GM23248 (cell line): Measurements from ENCODE around the gene GRK2.

Source experiments
- EZH2 ChIP-seq: fragments of 200-600 bp; sonication (generic); IDR thresholded peaks from 2 replicates; pipeline ENCODE4 v1.6.1; 2018; ENCODE audit warnings: antibody characterized with exemption, mild to moderate bottlenecking; ENCODE audit not compliant: insufficient read depth, poor library complexity, severe bottlenecking
- EZH2phosphoT487 ChIP-seq: fragments of 200-600 bp; sonication (generic); IDR thresholded peaks from 2 replicates; pipeline ENCODE4 v1.6.1; 2018; ENCODE audit warnings: antibody characterized with exemption, moderate library complexity, mild to moderate bottlenecking, low read depth; ENCODE audit not compliant: insufficient read depth

GRCh38 chr11:67306769-67307544, 40.7 kb downstream of the GRK2 start:
- TF ChIP-seq EZH2 (no peak), EZH2phosphoT487 (no peak)
